HG02588 (cell line): Measurements from ENCODE around the gene RCN1.
"Not testable (repeated sequence)": the region's sequence is repeated elsewhere in the genome, so short reads cannot be mapped to it uniquely, and the experiment has no call there.

Experiments
- ATAC-seq: cut with Tn5 transposase; IDR thresholded peaks from one replicate; pipeline ENCODE4 v1.9.1; 2021; ENCODE audit warnings: mild to moderate bottlenecking, moderate library complexity; ENCODE audit not compliant: unreplicated experiment

RCN1 gene

GRCh38 chr11:32109592-32109991, 18.7 kb downstream of the RCN1 start:
- ATAC-seq, result no peak

- no peak for ATAC-seq
These were observed 19.9 kb downstream of the RCN1 start for GRCh38 chr11:32110795-32111194.

GRCh38 chr11:32113200-32113919, 22.5 kb downstream of the RCN1 start:
- ATAC-seq, result no peak

- no peak for ATAC-seq
These were observed 23.0 kb downstream of the RCN1 start for GRCh38 chr11:32113920-32114203.

- ATAC-seq, result no peak
These were observed 24.6 kb downstream of the RCN1 start for GRCh38 chr11:32115446-32115845.

- ATAC-seq, result no peak
These were observed 25.8 kb downstream of the RCN1 start for GRCh38 chr11:32116668-32117067.

- no peak for ATAC-seq
These were observed 27.4 kb downstream of the RCN1 start for GRCh38 chr11:32118025-32118974.

- not testable (repeated sequence) for ATAC-seq
These were observed 28.3 kb downstream of the RCN1 start for GRCh38 chr11:32119139-32119538.

- ATAC-seq, result no peak
These were observed 30.1 kb downstream of the RCN1 start for GRCh38 chr11:32121012-32121411.

- no peak for ATAC-seq
These were observed 31.3 kb downstream of the RCN1 start for GRCh38 chr11:32122200-32122599.

GRCh38 chr11:32131321-32131720, 40.4 kb downstream of the RCN1 start:
- no peak for ATAC-seq

- no peak for ATAC-seq
These were observed 45.8 kb downstream of the RCN1 start for GRCh38 chr11:32136657-32137056.

GRCh38 chr11:32137263-32137662, 46.4 kb downstream of the RCN1 start:
- ATAC-seq, result no peak

GRCh38 chr11:32137869-32138268, 47.0 kb downstream of the RCN1 start:
- ATAC-seq, result peak; percentile 60

GRCh38 chr11:32138902-32139301, 48.0 kb downstream of the RCN1 start:
- ATAC-seq, result no peak

- ATAC-seq, result no peak
These were observed 49.1 kb downstream of the RCN1 start for GRCh38 chr11:32139896-32140520.

- ATAC-seq, result no peak
These were observed 51.1 kb downstream of the RCN1 start for GRCh38 chr11:32141745-32142546.

- ATAC-seq, result no peak
These were observed 52.5 kb downstream of the RCN1 start for GRCh38 chr11:32143378-32143777.

- no peak for ATAC-seq
These were observed 54.4 kb downstream of the RCN1 start for GRCh38 chr11:32145282-32145681.

- ATAC-seq, result no peak
These were observed 58.0 kb downstream of the RCN1 start for GRCh38 chr11:32148895-32149294.

- no peak for ATAC-seq
These were observed 58.9 kb downstream of the RCN1 start for GRCh38 chr11:32149748-32150147.
